Measurements from ENCODE around the gene PI4KA.

- no peak for TF ChIP-seq CEBPB (IDR thresholded peaks at IDR 0.05)
- TF ChIP-seq USF1 (IDR thresholded peaks at IDR 0.05): no peak
- TF ChIP-seq YY1 (IDR thresholded peaks at IDR 0.05; ENCODE audit: low read depth): no peak
Measured at GRCh38 chr22:20802452-20802851, 56.2 kb downstream of the PI4KA start.
